HepG2 (cell line): ENCODE results near the gene TEX261. TPM values are rescaled to one million over a fixed set of nuclear protein-coding genes. Genes with fewer than 3 reads are reported as not detected.

Experiments used
- ATF7 ChIP-seq, 2 experiments: fragments of 450-650 bp in 1 of 2; sonication (generic) in 1 of 2; formaldehyde crosslinking in 1 of 2; IDR thresholded peaks; 2 replicates each; pipeline versions ENCODE4 v1.4.0 to v1.6.1; 2016 to 2020; ENCODE audit warnings: antibody characterized with exemption in 1 of 2, mild to moderate bottlenecking in 1 of 2, missing genetic modification reagents in 1 of 2
- BRD4 ChIP-seq: sonication (generic); formaldehyde crosslinking; IDR thresholded peaks from 2 replicates; pipeline ENCODE4 v1.4.0; 2020; ENCODE audit warnings: missing genetic modification reagents
- CSRNP1 ChIP-seq: sonication (generic); formaldehyde crosslinking; IDR thresholded peaks from 2 replicates; pipeline ENCODE4 v1.8.1; 2023; ENCODE audit warnings: mild to moderate bottlenecking, missing genetic modification reagents
- CSRNP2 ChIP-seq: sonication (generic); formaldehyde crosslinking; conservative IDR thresholded peaks from 2 replicates; pipeline ENCODE4 v1.8.0; 2022; ENCODE audit warnings: low read depth, missing genetic modification reagents
- DNMT1 ChIP-seq: sonication (generic); formaldehyde crosslinking; IDR thresholded peaks from 2 replicates; pipeline ENCODE4 v1.5.1; 2020; ENCODE audit warnings: mild to moderate bottlenecking, missing genetic modification reagents
- EP300 ChIP-seq, 3 experiments: sonication (generic) in 1 of 3; formaldehyde crosslinking in 1 of 3; IDR thresholded peaks; 2 replicates each; pipeline versions ENCODE4 v1.5.1 to v1.6.1; 2011 to 2020; ENCODE audit warnings: low read depth in 2 of 3, low read length in 2 of 3, borderline replicate concordance in 1 of 3, improper control_type of control experiment in 1 of 3, mild to moderate bottlenecking in 1 of 3, missing genetic modification reagents in 1 of 3, moderate library complexity in 1 of 3
- FOSL1 ChIP-seq: sonication (generic); formaldehyde crosslinking; IDR thresholded peaks from 2 replicates; pipeline ENCODE4 v1.9.0; 2021; ENCODE audit warnings: missing genetic modification reagents, borderline replicate concordance
- HBP1 ChIP-seq: IDR thresholded peaks from 2 replicates; pipeline ENCODE4 v1.6.1; 2016; ENCODE audit warnings: low read depth, control low read depth
- JDP2 ChIP-seq: sonication (generic); formaldehyde crosslinking; IDR thresholded peaks from 2 replicates; pipeline ENCODE4 v1.8.1; 2022; ENCODE audit warnings: missing genetic modification reagents, borderline replicate concordance
- NFIB ChIP-seq: sonication (generic); formaldehyde crosslinking; IDR thresholded peaks from 2 replicates; pipeline ENCODE4 v1.9.0; 2021; ENCODE audit warnings: missing genetic modification reagents, mild to moderate bottlenecking, borderline replicate concordance
- NONO ChIP-seq, 2 experiments: fragments of 450-650 bp in 1 of 2; sonication (generic) in 1 of 2; formaldehyde crosslinking in 1 of 2; IDR thresholded peaks in 1 of 2; conservative IDR thresholded peaks in 1 of 2; 2 replicates each; pipeline versions ENCODE4 v1.6.1 to v1.8.0; 2017 to 2022; ENCODE audit warnings: mild to moderate bottlenecking in 1 of 2, missing genetic modification reagents in 1 of 2, moderate library complexity in 1 of 2
- PHF20 ChIP-seq: sonication (generic); formaldehyde crosslinking; IDR thresholded peaks from 2 replicates; pipeline ENCODE4 v1.5.0; 2020; ENCODE audit warnings: mild to moderate bottlenecking, missing genetic modification reagents
- PLRG1 ChIP-seq: fragments of 450-650 bp; conservative IDR thresholded peaks from 2 replicates; pipeline ENCODE4 v1.6.1; 2016
- REPIN1 ChIP-seq: sonication (generic); formaldehyde crosslinking; IDR thresholded peaks from 2 replicates; pipeline ENCODE4 v1.8.0; 2022; ENCODE audit warnings: missing genetic modification reagents, low read depth, mild to moderate bottlenecking, borderline replicate concordance
- TCF7L2 ChIP-seq: IDR thresholded peaks from 2 replicates; pipeline ENCODE4 v1.6.1; 2011; ENCODE audit warnings: mild to moderate bottlenecking, low read depth, low read length, moderate library complexity
- U2AF1 ChIP-seq: fragments of 200-400 bp; formaldehyde crosslinking; optimal IDR thresholded peaks from 2 replicates; pipeline ENCODE3; 2017; ENCODE audit warnings: mild to moderate bottlenecking, low read depth, low read length
- YEATS2 ChIP-seq: sonication (generic); formaldehyde crosslinking; IDR thresholded peaks from 2 replicates; pipeline ENCODE4 v1.4.0; 2020; ENCODE audit warnings: missing genetic modification reagents, borderline replicate concordance
- ZFP37 ChIP-seq: sonication (generic); formaldehyde crosslinking; IDR thresholded peaks from 2 replicates; pipeline ENCODE4 v1.4.0; 2020; ENCODE audit warnings: missing genetic modification reagents, borderline replicate concordance
- ZNF136 ChIP-seq: sonication (generic); formaldehyde crosslinking; IDR thresholded peaks from 2 replicates; pipeline ENCODE4 v1.8.1; 2022; ENCODE audit warnings: low read depth, mild to moderate bottlenecking, moderate library complexity, missing genetic modification reagents
- ZNF329 ChIP-seq: sonication (generic); formaldehyde crosslinking; IDR thresholded peaks from 2 replicates; pipeline ENCODE4 v1.9.0; 2021; ENCODE audit warnings: low read depth, mild to moderate bottlenecking, missing genetic modification reagents
- polyA plus RNA-seq, 8 experiments: library from polyadenylated mRNA; depleted of rRNA in 3 of 8; stranded (reverse) in 7 of 8; unstranded in 1 of 8; fragments of >200 nt; fragmentation: Illumina TruSeq in 4 of 8; extraction: Trizol in 4 of 8; gene quantifications; 2 replicates each; pipeline versions ENCODE4 v1.2.1 to v1.2.3, GENCODE V29; 2011 to 2016; ENCODE audit warnings: low read depth in 4 of 8, missing spikeins in 1 of 8, mixed read lengths in 1 of 8; ENCODE audit not compliant: insufficient read depth in 1 of 8
- total RNA-seq, 5 experiments: library from RNA; depleted of rRNA; stranded (reverse); fragments of >200 nt; fragmentation: Illumina TruSeq; extraction: Trizol; gene quantifications; 2 replicates each; pipeline ENCODE4 v1.2.3, GENCODE V29; 2016; ENCODE audit warnings: low read depth in 1 of 5
- TF ChIP-seq, protein P1 (sequence below): sonication (generic); formaldehyde crosslinking; conservative IDR thresholded peaks from 2 replicates; pipeline ENCODE4 v1.5.0; 2020; ENCODE audit warnings: missing genetic modification reagents

Gene TEX261
- total and polyA plus RNA-seq, 2 of the 13 experiments (the other 11 are each of a cell fraction or from before 2014, with no cell fraction given): 43.8 to 78.7 TPM

- TF ChIP-seq JDP2 (CRISPR knock-in tag): no peak
- no peak for TF ChIP-seq EP300 (IDR thresholded peaks at IDR 0.05; ENCODE audit: low read depth in 2 of 2, low read length in 2 of 2)
- TF ChIP-seq EP300 (CRISPR knock-in tag; IDR thresholded peaks at IDR 0.05; ENCODE audit: borderline replicate concordance): 0 out of 2 replicates have a peak, but pooled peaks have one; percentile 9
- no peak for TF ChIP-seq PLRG1
- TF ChIP-seq ATF7 (IDR thresholded peaks at IDR 0.05): no peak
- TF ChIP-seq ATF7 (CRISPR knock-in tag; IDR thresholded peaks at IDR 0.05): peak; percentile 12; the same call in 1 of the 2 replicates
- TF ChIP-seq PHF20: peak; percentile 70
- peak; percentile 61 for TF ChIP-seq U2AF1
- no peak for TF ChIP-seq NONO (IDR thresholded peaks at IDR 0.05)
- 0 out of 2 replicates have a peak, but pooled peaks have one; percentile 45 for TF ChIP-seq NONO (CRISPR knock-in tag; conservative IDR thresholded peaks at IDR 0.05)
- no peak; the same call in 1 of the 2 replicates for TF ChIP-seq ZNF136 (CRISPR knock-in tag)
- TF ChIP-seq, protein P1, sequence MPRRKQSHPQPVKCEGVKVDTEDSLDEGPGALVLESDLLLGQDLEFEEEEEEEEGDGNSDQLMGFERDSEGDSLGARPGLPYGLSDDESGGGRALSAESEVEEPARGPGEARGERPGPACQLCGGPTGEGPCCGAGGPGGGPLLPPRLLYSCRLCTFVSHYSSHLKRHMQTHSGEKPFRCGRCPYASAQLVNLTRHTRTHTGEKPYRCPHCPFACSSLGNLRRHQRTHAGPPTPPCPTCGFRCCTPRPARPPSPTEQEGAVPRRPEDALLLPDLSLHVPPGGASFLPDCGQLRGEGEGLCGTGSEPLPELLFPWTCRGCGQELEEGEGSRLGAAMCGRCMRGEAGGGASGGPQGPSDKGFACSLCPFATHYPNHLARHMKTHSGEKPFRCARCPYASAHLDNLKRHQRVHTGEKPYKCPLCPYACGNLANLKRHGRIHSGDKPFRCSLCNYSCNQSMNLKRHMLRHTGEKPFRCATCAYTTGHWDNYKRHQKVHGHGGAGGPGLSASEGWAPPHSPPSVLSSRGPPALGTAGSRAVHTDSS (CRISPR knock-in tag): no peak
- no peak for TF ChIP-seq NFIB
- 0 out of 2 replicates have a peak, but pooled peaks have one; percentile 11 for TF ChIP-seq ZFP37 (CRISPR knock-in tag)
- peak; percentile 64 for TF ChIP-seq BRD4
- peak; percentile 74; the same call in 1 of the 2 replicates for TF ChIP-seq YEATS2 (CRISPR knock-in tag)
- no peak for TF ChIP-seq CSRNP2 (CRISPR knock-in tag)
- TF ChIP-seq ZNF329 (CRISPR knock-in tag): peak; percentile 41; the same call in 1 of the 2 replicates
- no peak for TF ChIP-seq FOSL1 (CRISPR knock-in tag)
- TF ChIP-seq TCF7L2: no peak
- peak; percentile 31; the same call in 1 of the 2 replicates for TF ChIP-seq REPIN1
- peak; percentile 35; the same call in 1 of the 2 replicates for TF ChIP-seq HBP1 (CRISPR knock-in tag)
- no peak for TF ChIP-seq DNMT1 (CRISPR knock-in tag)
- 0 out of 2 replicates have a peak, but pooled peaks have one; percentile 46 for TF ChIP-seq CSRNP1 (CRISPR knock-in tag)
Measured at GRCh38 chr2:71000780-71001591, 6.3 kb upstream of the TEX261 start (continued).
